Jurkat, Clone E6-1 (cell line): ENCODE measurements around the gene KIAA1328.

Source experiments
- DNase-seq: peaks from one replicate; pipeline ENCODE4 v3.0.0-alpha.2; 2011; ENCODE audit warnings: low read depth, low spot score
- H3K4me3 ChIP-seq: 2 replicates; pipeline ENCODE4 v1.5.1; 2011; ENCODE audit warnings: mild to moderate bottlenecking, low read length, control low read depth, moderate library complexity

Gene KIAA1328

DNA sequence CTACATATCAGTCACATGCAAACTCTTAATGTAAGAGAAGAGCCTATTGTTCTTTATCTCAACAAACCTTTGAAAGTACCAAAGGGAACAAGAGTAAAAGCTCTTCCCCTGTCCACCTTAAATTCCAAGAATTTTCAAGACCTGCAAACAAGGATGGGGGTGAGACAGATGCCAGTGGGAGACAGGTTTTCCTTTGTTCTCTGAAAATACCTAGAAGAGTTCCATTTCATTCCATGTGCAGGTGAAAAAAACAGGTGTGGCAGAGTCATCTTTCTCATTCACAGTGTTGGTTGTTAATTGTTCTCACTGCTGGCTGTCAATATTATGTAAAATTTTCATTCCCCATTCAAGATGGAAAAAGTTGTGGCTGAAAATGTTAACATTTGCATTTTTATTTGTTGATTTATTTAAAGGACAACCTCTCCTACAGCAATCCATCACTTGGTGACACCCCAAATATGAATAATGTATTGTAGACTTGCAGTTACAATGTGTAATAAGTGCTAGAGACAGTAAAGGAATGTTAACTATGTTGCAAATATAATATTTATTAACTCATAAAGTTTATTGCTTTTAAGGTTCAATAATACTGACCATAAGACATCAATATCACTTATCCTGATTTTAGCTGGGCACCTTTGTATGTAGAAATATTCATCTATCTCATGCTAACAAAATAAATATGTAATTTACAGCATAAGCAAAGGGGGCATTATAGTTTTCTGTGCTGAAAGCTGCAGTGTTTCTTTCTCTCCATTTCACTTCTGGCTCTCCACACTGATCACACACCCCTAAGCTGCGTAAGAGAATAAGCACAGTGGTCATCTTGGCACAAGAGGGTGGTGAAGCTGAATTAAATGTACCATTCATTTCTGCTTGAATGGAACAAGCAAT, 347.0 kb downstream of the KIAA1328 start:
- no peak overlapping the region for H3K4me3 ChIP-seq
- DNase-seq = no peak

GRCh38 chr18:37176621-37176934, 347.7 kb downstream of the KIAA1328 start:
- no peak overlapping the region for H3K4me3 ChIP-seq
- no peak for DNase-seq

- no peak for DNase-seq
- no peak overlapping the region for H3K4me3 ChIP-seq
Observed at GRCh38 chr18:37179384-37179783, 350.5 kb downstream of the KIAA1328 start.

DNA sequence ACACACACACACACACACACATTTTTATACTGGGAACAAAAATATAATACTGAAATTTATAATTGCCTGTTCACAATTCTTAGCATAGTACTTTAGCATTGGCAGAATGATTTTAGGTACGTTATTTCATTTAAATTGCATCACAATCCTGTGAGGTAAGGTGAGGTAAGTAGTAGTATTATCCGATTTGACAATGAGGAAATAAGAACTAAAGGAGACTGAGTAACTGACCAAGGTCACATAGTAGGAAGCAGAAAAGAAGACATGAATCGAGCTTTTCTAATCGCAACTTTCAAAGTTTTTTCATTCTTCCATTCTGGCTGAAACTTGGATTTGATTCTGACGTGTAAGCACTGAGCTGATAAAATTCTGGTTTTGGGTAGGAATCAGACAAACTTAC, 351.2 kb downstream of the KIAA1328 start:
- no peak for DNase-seq
- no peak overlapping the region for H3K4me3 ChIP-seq

DNA sequence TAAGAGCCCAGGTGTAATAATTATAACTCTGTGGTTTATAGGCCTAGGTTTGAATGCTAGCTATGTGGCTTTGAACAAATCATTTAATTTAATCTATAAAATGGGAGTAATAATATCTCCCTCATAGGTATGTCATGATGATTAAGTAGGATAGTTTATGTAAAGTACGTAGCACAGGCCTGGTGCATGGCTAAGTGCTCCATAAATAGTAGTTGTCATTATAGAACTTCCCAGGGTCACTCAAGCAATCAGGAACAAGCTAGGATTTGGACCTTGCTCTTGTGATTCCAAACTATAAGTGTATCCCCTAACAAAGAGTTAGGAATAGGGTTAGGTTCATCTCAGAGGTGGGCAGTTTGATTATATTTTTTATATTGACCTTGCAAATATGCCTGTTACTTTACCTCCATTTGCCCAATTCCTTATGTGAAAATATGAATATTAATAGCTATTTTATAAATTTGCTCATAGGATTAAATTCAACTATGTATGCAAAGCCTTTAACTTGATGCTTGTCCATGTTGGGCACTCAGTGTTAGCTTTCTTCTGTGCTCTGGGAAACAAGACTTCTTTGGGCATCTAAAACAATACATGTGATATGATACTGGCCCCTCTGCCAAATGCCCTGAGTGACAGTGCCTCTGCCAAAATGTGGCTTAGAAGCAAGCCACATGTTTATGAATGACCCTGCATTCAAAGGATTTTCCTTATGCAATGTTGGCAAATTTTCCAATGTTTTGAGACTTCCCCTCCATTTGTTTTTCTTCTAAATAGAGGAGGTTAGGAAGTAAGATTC, 353.6 kb downstream of the KIAA1328 start:
- no peak for DNase-seq

GRCh38 chr18:37184209-37184868, 355.4 kb downstream of the KIAA1328 start:
- DNase-seq = no peak
- no peak overlapping the region for H3K4me3 ChIP-seq

More for the DNA sequence above, 353.6 kb downstream of the KIAA1328 start:
- H3K4me3 ChIP-seq = no peak overlapping the region

DNA sequence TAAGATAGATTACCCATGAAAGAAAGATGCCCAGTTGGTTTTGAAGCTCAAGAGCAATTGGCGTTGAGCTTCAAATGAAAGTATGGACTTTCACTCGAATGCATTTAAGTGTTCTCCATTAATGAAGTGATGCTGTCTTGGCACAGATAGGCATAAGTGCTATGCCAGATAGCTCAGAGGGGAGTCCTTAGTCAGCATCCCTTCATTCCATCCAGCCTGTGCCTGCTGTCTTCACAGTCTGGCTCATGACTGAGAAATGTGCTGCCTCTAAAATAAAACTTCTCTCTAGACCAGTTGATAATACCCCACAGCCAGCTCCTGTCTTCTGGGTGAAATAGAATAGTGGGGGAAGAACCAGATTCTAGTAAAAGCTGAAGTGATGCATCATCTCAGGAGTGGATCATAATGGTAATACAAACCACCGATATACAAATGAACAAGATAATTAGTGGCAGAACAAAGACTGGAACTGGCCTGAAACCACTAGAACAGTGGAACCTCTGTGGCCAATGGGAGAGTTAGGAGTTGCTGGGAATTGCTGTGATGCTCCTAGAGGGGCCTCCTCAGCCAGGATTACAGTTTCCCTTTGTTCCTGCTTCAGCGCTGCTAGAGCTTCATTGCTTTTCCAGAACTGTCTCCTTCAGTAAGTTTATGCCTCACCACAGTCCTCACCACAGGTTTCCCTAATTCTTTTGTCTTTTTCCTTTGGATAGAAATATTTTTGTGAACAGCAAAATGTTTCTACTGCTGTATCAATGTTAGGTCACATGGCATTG, 359.3 kb downstream of the KIAA1328 start:
- no peak overlapping the region for H3K4me3 ChIP-seq
- DNase-seq = no peak

DNA sequence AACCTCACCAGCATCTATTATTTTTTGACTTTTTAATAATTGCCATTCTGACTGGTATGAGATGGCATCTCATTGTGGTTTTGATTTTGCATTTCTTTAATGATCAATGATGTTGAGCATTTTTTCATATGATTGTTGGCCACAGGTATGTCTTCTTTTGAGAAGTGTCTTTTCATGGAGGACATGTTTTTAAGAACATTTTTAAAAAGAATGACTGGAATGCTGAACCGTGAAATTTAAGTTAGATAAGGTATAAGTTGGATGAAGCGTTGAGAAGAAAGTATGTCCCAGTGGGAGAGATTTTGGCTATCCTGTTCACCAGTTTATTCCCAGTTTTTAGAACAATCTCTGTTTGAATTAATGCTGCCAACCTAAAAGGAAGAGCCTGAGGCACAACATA, 370.8 kb downstream of the KIAA1328 start:
- DNase-seq = no peak
- H3K4me3 ChIP-seq = no peak overlapping the region

GRCh38 chr18:37207343-37207742, 378.4 kb downstream of the KIAA1328 start:
- DNase-seq = no peak
- no peak overlapping the region for H3K4me3 ChIP-seq

DNA sequence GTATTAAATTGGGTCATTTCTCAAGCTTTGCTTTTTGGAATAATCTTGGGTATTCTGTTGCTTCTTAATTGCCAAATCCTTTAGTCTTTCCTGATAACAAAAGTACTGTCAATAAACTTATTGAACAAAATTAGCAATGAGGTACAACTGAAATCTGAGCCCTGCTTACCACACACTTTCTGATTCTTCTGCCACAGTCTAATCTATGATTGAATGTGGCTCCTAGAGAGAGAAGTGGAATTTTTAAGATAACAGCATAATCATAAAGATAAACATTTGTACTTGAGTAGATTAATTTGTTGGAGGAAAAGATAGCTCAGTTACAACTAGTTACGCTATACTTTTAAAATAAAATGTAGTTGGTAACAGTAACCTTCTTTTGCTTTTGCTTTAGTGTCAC, 381.9 kb downstream of the KIAA1328 start:
- no peak for DNase-seq
- no peak overlapping the region for H3K4me3 ChIP-seq

DNA sequence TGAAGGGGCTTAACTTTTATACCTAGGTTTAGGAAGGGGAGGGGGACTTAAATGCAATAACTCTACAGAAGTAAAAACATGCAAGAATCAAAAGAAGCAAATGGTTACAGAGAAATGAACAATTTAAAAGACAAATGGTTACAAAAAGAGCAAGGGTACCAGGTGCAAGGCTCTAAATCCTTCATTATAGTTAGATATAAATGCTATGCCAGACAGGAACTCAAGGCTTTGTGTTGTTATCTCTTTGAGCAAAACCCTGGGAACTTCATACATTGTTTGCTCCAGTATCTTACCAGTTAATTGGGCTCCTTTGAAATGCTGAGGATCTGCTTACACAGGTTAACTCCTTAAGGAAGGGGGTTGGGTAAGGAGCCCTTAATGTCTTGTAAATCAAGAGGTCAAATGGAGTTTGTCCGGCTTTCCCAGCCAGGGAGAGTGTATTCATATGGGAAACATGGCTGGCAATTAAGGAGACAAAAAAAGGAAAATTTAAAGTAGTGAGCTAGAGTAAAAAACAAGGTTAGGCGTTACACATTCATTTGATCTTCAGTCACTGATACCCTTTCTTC, 389.2 kb downstream of the KIAA1328 start:
- DNase-seq = no peak
- H3K4me3 ChIP-seq = no peak overlapping the region

DNA sequence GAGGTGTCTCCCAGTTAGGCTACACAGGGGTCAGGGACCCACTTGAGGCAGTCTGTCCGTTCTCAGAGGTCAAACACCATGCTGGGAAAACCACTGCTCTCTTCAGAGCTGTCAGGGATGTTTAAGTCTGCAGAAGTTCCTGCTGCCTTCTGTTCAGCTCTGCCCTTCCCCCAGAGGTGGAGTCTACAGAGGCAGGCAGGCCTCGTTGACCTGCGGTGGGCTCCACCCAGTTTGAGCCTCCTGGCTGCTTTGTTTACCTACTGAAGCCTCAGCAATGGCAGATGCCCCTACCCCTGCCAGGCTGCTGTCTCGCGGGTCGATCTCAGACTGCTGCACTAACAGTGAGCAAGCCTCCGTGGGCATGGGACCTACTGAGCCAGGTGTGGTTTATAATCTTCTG, 390.3 kb downstream of the KIAA1328 start:
- no peak overlapping the region for H3K4me3 ChIP-seq
- no peak for DNase-seq

DNA sequence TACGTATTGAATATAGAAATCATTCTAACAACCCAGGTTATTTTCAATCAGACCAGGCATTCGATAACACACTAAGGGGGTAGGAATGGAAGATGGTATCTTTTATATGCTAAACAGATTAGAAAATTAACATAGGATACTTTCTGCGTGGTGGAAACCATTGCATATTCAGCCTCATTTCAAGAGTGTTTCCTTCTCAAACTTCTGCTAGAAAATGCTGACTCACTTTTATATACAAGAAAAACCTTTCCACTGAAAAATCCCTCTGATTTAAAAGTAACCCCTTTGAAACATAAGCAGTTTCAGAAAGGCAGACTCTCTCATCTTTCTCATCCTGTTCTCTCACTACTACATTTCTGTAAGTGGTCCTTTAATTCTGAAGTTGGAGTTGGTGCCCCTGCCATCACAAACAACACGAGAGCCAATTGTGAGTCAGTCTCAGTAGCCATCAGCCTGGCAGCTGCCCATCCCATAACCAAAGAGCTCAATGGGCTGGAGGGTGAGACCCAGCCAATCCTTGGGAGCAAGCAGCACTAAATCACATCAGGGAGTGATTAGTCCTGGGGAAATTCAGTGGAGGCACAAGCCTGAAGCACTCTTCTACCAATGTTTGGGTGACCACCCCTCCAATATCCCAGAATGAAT, 393.5 kb downstream of the KIAA1328 start:
- no peak overlapping the region for H3K4me3 ChIP-seq
- no peak for DNase-seq

DNA sequence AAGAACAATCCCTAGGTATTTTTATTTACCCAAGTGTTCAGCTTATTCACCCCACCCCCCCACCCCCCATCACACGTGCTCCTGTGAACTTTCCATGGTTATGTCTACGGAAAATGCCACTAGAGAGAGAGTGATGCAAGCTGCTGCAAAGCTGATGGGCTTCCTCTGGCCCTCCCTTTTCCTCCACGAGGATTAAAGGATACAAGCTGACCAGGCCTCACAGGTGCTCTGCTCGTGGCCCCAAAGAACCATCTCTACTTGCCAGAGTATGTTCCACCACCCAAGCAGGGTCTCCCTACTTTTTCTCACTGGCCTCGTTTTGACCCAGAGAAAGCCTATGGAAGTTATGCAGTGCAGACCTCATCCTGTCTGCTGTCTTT, 394.1 kb downstream of the KIAA1328 start:
- H3K4me3 ChIP-seq = no peak overlapping the region
- no peak for DNase-seq

DNA sequence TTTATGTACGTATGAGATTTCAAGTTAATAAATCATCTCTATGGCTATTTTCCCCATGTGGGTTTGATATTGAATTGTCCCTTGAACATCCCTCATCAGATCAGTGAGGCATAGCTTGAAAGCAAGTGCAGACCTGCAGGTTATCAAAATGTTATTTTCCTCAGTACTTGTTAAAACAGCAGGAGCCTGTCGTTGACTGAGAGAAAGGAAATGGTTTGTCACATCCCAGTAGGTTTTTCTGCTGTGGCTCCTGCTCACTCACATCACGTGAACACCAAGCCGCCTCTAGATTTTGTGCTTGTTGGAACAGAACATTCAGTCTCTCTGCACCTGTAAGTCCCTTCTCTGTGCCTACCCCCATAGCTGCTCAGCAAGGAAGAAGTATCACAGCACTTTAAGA, 396.4 kb downstream of the KIAA1328 start:
- peak; percentile 21 for DNase-seq
- no peak overlapping the region for H3K4me3 ChIP-seq

DNA sequence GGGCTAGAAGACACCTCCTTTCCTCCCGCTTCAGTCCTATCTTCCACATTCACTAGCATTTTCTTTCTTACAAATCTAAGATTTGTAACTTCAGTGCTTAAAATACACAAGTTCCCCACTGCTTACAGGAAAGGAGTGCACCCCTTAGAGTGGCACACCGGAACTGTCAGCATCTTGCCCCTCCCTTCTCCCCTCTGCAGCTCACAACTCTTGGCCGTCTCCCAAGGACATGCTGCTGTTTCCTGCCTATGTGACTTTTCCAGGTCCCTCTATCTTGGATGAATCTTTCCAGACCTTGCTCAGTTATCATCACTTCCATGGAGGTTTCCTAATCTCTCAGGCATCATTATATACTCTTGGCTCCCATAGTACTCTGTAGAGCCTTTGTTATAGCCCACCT, 401.8 kb downstream of the KIAA1328 start:
- no peak overlapping the region for H3K4me3 ChIP-seq
- no peak for DNase-seq

DNA sequence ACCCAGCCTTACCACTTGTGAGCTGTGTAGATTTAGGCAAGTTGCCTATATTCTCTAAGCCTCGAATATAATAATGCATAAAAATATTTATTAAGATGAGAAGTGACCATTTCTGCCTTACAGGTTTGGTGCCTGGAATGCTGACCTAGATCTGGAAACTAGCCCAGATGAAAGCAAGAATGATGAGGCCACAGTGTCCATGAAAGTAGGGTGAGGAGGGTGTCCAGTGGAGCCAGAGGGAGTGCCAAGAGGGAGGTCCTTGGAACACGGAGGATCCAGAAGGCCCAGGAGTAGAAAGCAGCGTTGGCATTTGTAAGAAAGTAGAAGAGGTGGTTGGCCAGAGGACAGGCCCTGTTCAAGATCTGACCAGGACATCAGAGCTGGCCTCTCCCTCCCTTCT, 402.3 kb downstream of the KIAA1328 start:
- DNase-seq = no peak
- no peak overlapping the region for H3K4me3 ChIP-seq

DNA sequence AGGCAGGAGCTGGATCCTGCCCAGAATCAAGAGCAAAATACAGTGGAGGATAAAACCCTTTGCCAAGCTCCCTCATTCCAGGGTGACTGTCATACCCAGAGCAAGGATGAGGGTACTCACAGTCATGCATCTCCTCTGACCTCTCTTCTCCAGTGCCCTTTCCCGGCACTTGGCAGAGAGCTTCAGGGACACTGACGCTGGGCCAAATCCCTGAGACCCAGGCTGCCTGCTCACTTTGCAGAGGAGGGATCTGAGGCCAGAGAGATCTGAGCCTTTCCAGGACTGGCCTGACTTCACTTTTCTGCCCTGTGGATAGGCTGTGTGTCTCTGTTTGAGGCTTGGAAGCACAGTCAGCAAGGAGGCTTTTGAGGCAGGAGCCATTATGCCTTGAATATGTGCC, 406.7 kb downstream of the KIAA1328 start:
- no peak overlapping the region for H3K4me3 ChIP-seq
- DNase-seq = no peak
